Stimulated activated CD8-positive, alpha-beta memory T cell treated with anti-CD3 and anti-CD28 coated beads, Interleukin-12 subunit alpha, Interleukin-12 subunit beta, amount 100 ng/mL, for 24 hours (primary cell): ENCODE results near the gene TXNDC9.
"Not testable (repeated sequence)": the region's sequence is repeated elsewhere in the genome, so short reads cannot be mapped to it uniquely, and the experiment has no call there.

Experiments used
- DNase-seq: peaks from one replicate; pipeline ENCODE4 v3.0.0-alpha.2; 2020; ENCODE audit errors: extremely low read depth

Gene TXNDC9

GRCh38 chr2:99325384-99325783 lies 10.7 kb downstream of the TXNDC9 start:
- no peak for DNase-seq

GRCh38 chr2:99317873-99318200 lies 18.3 kb downstream of the TXNDC9 start:
- DNase-seq = not testable (repeated sequence)

DNA sequence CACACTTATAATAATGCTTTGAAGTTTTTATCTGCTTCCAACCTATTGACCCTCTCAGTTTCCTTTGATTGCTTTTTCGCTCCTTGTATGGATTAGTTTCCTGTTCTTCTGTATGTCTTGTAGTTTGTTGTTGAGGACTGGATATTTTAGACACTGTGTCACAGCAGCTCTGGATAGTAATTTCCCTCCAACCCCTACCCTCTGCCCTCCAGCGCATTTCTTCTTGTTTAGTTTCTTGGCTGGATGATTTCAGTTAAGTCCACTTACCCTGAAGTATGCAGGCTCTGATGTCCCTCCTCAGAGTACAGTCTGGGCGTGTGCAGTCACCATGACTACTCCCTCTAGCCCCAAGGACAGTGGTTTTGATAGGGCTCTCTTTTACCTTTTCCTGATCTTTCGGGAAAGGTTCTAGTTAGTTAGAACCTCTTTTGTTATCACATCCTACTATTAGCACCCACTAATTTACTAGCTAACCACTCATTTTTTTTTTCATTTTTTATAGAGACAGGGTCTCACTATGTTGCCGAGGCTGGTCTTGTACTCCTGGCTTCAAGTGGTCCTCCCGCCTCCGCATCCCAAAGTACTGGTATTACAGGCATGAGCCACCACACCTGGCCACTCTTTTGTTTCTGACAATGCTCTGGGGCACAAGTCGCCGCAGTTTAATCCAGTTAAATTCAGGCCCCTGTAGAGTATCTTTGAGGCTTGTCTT lies 18.8 kb downstream of the TXNDC9 start:
- DNase-seq = no peak

DNA sequence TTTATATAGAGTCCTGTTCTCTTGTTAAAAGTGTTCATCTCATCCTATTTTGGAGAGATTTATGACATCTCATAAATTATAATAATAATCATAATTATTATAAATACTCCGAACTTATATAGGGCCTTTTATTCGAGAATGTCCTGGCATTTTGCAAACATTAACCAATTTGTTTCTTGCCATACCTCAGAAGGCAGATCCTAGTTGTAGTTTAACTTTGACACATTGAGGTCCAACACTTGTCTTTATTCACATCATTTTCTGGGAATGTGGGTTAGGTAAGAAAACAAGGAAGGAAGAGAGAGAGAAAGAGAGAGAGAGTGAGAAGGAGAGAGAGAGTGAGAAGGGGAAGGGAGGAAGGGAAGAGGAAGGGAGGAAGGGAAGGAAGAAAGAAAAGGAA lies 35.0 kb downstream of the TXNDC9 start, which contains the start of gene LYG1:
LYG1 (minus strand) TSS at position 101 of the 400 bp plus-strand sequence. CDS start 5,527 bp downstream, outside the sequence.
- DNase-seq = not testable (repeated sequence)

DNA sequence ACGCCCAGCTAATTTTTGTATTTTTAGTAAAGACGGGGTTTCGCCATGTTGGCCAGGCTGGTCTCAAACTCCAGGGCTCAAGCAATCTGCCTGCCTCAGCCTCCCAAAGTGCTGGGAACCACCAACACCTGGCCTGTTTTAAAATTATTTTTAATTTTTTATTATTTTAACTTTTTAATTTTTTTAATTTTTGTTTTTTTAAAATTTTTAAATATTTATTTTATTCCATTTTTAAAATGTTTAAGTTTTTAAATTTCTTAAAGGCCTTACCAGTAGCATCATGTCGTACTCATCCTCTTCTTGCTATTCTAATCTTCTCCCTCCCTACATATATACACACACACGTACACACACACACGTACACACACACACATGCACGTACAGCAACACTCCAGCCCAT lies 36.6 kb downstream of the TXNDC9 start:
- DNase-seq = no peak

- no peak for DNase-seq
Measured at GRCh38 chr2:99297994-99298393, 38.1 kb downstream of the TXNDC9 start.

- no peak for DNase-seq
Measured at GRCh38 chr2:99285526-99285925, 50.6 kb downstream of the TXNDC9 start.

DNA sequence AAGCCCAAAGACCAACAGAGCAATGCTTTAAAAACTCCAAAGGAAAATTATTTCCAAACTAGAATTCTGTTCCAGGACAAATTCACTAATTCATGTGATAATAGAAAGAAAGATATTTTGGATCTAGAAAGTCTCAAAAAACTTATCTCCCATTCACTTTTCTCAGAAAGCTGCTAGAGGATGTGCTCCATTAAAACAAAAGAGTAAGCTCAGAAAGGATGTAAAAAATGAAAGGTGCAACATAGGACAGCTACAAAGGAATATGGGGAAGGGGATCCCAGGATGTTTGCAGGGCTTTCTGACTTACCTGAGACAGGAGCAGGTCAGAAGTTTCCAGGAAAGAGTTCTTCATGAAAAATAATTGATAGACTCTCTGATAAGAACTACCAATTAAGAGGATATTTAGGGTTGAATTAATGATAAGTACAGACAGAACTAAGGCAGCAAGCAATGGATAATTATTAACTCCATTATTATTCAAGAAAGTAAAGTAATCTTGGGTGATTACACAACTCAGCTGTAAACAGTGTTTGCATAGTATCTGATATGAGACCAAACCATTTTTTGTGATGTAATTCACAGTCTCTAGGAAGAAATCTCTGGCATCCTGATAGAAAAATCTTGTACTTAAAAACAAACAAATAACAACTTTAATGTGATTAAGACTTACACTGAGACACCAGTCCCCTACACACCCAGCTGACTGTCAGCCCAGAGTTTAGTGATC lies 56.0 kb downstream of the TXNDC9 start:
- DNase-seq = no peak

DNA sequence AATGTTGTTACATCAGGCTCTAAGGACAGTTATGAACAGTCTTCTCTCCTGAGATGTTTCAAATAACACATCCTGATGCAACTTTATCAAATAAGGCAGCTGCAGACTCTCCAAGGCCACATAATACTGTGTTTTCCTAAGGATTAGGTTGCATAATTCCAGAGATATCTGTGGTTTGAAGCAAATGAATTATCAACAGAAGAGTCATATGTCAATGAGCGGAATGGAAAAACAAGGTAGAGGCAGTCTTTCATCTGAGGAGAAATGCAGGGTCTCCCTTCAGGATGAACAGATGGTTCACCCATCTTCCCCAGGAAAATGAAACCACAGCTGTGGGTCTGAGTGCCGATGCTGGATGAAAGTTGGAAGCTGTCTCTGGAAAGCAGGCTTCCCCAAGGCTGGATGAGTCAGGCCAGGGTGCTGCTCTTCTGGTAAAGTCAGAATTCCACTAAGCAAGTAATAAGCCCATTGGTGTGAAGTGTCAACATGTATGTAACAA lies 57.3 kb downstream of the TXNDC9 start:
- DNase-seq = no peak

DNA sequence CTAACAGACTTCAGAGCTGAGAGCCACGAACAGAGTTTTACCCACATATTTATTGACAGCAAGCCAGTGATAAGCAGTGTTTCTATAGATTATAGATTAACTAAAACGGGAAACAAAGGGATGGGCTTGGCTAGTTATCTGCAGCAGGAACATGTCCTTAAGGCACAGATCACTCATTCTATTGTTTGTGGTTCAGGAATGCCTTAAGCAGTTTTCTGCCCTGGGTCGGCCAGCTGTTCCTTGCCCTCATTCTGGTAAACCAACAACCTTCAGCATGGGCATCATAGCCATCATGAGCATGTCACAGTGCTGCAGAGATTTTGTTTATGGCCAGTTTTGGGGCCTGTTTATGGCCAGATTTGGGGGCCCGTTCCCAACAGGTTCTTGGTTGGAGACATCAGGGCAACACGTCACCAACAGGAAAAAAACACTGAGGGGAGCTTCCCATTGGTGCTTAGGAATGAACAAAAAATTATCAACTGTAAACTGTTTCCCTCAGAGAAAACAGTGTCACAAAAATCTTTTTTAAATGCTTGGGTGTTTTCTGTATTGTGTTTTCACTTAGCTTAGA lies 57.9 kb downstream of the TXNDC9 start:
- not testable (repeated sequence) for DNase-seq

DNA sequence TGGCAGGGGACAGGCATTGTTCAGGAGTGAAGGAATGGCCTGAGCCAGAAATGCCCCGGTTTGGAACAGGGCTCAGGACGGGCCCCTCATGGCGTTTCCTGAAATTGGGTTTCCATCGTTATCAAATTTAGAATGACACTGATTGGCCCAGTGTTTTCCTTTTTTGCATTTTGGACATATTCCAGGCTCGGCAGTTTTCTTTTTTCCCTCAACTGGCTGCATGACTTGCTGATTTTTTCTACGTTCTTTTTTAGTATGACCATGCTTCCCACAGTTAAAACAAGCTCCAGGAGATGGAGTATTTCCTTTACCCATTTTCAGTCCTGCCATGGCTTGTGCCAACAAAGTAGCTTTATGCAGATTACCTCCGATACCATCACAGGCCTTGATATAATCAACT lies 60.3 kb downstream of the TXNDC9 start:
- no peak for DNase-seq
